Eye (tissue), 1 donor: Measurements from ENCODE around the gene CIB1.
A peak's percentile ranks its signal among the peaks of the same experiment; 100 is the strongest.

Experiments
- DNase-seq: peaks from one replicate; pipeline ENCODE4 v3.0.0-alpha.2; 2015

The CIB1 gene

DNA sequence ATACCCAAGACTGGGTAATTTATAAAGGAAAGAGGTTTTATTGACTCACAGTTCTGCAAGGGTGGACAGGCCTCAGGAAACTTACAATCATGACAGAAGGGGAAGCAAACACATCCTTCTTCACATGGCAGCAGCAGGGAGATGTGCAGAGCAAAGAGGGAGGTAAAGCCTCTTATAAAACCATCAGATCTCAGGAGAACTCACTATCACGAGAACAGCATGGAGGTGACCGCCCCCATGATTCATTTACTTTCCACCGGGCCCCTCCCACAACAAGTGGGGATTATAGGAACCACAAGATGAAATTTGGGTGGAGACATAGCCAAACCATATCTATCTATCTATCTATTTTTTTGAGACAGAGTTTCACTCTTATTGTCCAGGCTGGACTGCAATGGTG, 5.6 kb upstream of the CIB1 start:
- no peak for DNase-seq

DNA sequence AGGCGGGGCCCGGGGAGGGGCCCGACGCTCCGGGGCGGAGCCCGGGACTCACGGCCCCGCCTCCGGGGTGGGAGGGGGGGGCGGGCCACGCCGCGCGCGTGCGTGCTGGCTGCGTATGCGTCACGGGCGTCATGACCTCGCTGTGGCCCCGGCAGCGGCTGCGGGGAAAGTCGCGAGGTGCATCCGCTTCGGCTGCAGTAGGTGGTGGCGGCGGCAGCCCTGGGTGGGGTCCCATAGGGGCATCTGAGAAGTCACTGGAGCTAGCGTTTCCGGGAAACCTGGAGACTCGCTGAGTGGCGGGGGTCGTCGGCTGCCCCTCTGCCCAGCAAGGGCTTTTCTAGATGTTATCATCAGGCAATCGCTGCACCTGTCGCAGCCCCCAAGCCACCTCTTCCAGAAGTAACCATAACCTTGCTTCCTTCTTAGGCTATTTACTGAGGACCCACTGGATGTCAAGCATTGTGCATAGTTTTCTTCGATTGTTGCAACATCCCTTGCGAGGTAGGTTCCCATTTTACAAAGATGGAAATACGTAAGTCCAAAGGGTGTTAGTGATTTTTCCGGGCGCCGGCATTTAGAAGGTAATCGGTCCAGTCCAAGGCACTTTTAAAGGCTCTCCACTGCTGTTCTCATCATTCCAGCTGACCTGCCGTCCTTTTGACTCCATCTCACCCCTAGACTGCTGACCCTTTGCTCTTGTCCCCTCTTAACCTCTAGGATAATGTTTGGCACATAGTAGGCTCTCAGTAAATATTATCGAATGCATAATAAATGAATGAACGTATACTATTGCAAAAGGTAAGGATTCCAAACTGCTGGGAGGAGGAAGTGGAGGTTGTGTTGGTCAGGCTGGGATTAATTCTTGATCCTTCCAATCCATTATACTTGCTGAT, 601 bp upstream of the CIB1 start, which contains the start of gene GDPGP1:
GDPGP1 (plus strand) TSS at position 114 of the 893 bp plus-strand sequence. CDS start 6,700 bp downstream, outside the sequence.
- DNase-seq: peak; percentile 97

DNA sequence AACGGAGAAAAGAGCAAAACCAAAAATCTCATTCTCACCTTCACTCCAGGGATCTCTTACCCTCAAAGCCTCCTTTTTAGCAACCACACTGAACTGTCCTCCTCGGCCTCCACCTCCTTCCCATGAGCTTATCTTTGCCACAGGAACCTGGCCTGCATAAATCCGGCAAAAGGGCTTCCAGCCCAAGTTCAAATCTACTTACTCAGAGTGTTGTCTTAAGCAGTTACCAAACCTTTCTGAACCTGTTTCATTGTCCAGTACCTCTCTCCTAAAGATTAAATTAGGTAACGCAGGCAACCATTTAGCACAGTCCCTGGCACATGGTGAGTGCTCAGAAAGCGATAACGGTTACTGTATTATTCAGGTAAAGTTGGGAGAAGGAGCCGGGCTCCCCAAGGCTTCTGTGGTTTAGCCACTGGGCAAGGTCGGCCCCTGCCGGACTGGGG, 777 bp downstream of the CIB1 start:
- DNase-seq: no peak

DNA sequence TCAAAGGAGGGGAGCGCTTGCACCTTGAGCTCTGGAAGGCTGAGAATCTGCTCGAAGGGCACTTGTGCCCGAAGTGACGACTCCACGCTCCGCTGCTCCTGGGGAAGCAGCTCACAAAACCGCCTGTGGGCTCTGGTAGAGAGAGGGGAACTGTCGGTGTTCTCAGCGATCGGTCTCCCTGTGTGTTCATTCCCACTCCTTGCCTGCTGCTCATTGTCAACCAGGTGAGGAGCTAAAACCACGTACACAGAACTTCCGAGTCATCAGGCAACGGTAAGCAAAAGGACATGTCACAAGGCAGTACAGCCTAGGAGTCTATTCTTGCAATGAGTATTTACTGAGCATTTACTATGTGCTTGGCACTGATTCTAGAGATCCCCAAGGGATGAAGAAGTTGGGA, 1.5 kb downstream of the CIB1 start:
- DNase-seq: no peak

DNA sequence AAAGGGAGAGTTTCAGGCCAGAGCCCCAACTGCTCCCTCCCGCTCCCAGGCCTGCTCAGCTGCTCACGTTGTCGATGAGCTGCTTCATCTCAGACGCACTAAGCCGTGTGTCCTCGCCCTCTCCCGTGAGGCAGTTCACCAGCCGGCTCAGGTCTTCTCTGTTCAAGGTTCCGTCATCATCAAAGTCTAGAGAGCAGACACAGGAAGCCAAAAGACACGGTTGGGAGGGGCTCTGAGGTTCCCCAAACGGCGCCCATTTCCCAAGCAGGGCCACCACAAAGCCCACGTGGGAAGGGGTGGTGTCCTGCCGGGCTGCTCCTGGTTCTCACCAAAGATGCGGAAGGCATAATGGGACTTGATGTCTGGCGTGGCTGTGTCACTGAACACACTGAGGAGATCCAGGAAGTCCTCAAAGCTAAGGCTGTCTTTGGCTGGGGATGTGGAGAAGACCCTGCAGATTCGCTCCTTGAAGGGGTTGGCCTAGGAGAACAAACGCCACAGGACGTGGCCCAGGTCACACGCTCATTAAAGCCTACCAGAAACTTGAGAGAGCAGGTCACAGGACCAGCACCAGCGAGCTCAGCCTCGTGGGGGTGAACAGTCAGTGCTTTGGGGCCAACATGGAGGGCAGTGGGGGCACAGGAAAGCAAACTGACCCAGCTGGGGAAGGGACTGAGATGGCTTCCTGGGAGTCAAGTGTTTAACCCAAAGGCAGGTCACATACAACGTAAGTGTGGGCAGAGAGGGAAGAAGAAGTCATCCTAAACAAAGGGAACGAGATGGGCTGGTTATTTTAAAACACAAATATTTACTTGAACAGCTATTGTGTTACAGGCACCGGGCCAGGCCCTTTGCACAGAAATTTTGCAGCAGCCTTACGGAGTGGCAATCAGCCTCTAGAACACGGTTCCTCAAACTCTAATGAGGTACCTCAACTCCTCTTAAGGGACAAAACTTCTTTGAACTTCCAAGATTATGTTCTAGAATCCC, 2.4 kb downstream of the CIB1 start:
- no peak for DNase-seq

DNA sequence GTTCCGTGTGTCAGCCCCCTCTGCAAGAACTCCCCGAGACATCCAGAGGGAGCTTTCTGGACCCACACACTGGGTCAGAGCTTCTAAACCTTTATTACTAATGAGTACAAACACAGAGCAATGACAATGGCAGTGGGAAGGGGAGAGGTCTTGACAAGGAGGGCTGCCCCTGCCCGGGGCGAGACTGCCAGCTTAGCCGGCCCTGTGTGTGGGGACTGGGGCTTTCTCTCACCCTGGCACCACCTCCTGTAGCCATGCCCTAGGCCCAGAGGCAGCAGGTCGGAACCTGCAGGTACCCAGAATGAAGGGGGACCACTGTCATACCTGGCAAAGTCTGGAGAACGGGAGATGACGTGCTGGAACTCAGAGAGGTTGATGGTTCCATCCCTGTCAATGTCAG, 3.1 kb downstream of the CIB1 start:
- DNase-seq: no peak

DNA sequence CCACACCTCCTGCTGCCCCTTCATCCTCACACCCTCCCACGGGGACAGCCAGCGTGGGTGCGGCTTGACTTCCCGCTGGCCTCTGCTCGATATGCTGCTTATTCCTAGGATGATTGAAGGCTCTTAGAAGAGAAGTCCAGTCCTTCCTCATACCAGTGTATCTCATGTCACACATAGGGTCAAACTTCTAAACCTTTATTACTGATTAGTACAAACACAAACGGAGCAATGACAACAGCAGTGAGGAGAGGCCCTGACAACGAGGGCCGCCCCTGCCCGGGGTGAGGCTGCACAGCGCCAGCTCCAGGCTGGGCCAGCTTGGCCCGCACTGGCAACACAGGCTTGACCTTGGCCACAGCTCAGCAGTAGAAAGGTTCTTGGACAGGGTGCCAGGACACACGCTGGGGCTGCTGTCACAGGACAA, 3.7 kb downstream of the CIB1 start:
- DNase-seq: no peak

DNA sequence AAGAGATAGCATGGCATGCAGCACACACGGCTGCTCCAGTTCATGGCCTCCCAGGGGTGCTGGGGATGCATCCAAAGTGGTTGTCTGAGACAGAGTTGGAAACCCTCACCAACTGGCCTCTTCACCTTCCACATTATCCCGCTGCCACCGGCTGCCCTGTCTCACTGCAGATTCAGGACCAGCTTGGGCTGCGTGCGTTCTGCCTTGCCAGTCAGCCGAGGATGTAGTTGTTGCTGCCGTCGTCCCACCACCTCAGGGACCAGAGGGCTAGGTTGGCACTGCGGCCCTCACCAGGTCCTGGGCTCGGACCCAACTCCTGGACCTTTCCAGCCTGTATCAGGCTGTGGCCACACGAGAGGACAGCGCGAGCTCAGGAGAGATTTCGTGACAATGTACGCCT, 4.8 kb downstream of the CIB1 start:
- no peak for DNase-seq

DNA sequence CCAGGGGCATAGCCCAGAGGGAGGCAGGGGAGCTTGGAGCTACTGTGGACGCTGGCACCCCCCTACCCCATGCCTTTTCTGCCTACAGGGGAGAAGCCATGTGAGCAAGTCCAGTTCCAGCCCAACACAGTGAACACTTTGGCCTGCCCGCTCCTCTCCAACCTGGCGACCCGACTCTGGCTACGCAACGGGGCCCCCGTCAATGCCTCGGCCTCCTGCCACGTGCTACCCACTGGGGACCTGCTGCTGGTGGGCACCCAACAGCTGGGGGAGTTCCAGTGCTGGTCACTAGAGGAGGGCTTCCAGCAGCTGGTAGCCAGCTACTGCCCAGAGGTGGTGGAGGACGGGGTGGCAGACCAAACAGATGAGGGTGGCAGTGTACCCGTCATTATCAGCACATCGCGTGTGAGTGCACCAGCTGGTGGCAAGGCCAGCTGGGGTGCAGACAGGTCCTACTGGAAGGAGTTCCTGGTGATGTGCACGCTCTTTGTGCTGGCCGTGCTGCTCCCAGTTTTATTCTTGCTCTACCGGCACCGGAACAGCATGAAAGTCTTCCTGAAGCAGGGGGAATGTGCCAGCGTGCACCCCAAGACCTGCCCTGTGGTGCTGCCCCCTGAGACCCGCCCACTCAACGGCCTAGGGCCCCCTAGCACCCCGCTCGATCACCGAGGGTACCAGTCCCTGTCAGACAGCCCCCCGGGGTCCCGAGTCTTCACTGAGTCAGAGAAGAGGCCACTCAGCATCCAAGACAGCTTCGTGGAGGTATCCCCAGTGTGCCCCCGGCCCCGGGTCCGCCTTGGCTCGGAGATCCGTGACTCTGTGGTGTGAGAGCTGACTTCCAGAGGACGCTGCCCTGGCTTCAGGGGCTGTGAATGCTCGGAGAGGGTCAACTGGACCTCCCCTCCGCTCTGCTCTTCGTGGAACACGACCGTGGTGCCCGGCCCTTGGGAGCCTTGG, 5.6 kb downstream of the CIB1 start:
- DNase-seq: no peak

DNA sequence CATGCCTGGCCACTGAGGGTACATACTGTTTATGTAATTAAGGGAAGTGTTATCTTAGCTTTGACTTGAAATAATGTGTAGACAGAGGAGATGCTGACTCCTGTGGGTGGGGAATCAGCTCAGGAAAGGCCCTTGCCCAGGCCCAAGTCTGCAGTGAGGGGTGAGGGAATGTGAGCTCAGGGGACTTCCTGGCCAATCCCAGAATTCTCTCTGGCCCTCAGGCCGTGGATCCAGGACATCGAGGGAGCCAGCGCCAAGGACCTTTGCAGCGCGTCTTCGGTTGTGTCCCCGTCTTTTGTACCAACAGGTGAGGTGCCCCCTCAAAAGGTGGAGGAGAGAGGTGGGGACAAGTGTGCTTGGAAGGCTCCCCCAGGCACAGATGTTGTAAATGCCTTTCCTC, 6.4 kb downstream of the CIB1 start:
- DNase-seq: no peak

DNA sequence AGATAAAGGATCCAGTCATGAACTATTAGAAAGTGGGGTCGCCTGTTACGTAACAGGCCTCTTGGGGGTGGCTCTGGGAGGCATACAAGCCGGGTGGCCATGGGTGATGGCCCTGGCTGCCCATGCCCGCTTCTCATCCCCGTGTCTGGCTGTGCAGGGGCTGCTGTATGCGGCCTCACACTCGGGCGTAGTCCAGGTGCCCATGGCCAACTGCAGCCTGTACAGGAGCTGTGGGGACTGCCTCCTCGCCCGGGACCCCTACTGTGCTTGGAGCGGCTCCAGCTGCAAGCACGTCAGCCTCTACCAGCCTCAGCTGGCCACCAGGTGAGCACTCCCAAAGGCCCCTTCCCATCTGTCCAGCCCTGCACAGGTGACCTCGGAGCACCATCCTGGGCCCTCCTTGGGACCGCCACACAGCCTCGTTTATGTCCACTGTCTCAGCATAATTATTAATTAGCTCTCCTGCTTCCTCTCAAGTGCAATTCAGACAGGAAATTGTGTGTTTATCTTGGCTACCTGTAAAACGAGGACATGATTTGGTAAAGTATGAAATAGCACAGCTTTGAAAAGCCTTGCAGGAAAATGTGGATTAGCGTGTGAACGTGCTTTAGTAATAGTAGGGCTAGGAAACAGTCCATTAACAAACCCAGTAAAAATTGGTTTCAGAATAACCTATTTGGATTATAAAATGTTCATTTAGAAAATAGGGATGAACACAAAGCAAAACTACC, 8.1 kb downstream of the CIB1 start:
- DNase-seq: no peak

DNA sequence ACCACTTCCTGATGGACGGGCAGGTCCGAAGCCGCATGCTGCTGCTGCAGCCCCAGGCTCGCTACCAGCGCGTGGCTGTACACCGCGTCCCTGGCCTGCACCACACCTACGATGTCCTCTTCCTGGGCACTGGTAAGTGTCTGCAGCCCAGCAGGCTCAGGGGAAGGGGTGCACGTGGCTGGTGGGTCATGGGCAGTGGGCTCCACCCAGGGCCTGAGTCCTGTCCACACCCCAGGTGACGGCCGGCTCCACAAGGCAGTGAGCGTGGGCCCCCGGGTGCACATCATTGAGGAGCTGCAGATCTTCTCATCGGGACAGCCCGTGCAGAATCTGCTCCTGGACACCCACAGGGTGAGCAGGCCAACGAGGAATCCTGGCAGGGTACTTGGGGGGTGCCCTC, 8.7 kb downstream of the CIB1 start:
- no peak for DNase-seq

DNA sequence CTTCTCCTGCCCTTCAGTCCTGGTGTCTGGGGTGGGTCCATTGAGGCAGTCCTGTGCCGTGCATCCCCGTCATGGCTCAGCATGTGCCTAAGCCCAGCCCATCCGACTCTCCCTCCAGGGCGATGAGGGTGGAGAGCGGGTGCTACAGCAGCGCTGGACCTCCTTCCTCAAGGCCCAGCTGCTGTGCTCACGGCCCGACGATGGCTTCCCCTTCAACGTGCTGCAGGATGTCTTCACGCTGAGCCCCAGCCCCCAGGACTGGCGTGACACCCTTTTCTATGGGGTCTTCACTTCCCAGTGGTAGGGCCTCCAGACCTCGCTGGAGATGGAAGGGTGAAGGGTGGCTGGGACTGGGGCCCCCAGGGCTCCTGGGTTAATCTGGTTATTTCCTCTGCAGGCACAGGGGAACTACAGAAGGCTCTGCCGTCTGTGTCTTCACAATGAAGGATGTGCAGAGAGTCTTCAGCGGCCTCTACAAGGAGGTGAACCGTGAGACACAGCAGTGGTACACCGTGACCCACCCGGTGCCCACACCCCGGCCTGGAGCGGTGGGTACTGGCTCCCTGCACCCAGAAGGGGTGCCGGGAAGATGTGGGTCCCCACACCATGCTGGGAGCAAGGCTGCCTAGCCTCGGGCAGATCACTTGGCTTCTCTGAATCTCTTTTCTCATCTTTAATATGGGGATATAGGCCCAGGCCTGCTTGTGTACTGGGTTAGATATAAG, 10.1 kb downstream of the CIB1 start:
- DNase-seq: no peak

DNA sequence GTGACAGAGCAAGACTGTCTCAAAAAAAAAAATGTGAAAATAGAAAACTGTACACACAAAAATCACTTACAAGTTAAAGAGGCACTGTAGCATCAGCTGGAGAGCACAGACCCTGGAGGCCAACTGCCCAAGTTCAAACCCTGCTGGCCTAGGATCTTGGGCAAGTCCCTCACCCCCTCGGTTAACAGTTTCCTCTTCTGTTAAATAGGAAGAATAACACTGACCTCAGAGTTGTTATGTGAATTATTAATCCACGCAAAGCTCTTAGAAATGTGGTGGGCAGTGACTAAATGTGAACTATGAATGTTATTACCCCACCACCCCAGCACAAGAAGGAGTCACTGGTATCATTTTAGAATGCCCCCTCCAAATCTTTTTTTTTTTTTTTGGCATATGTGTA, 11.2 kb downstream of the CIB1 start:
- DNase-seq: no peak

DNA sequence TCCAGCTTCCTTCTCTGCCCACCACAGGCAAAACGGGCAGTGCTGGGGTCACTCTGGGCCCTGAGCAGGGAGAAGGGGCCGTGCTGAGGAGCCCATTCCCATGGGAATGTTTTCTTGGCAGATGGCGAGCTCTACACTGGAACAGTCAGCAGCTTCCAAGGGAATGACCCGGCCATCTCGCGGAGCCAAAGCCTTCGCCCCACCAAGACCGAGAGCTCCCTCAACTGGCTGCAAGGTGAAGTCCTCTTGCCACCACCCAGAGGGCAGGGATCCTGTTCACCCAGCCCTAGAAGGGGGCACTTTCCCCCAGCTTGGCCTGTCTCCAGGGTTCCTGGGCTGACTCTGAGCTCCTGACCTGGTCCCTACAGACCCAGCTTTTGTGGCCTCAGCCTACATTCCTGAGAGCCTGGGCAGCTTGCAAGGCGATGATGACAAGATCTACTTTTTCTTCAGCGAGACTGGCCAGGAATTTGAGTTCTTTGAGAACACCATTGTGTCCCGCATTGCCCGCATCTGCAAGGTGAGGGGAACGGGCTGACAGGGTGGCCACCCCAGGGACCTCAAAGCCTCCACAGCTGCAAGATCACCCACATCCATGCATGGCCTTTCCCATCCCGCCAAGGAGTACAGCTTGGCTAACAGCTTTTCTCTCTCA, 12.4 kb downstream of the CIB1 start:
- peak; percentile 73 for DNase-seq

DNA sequence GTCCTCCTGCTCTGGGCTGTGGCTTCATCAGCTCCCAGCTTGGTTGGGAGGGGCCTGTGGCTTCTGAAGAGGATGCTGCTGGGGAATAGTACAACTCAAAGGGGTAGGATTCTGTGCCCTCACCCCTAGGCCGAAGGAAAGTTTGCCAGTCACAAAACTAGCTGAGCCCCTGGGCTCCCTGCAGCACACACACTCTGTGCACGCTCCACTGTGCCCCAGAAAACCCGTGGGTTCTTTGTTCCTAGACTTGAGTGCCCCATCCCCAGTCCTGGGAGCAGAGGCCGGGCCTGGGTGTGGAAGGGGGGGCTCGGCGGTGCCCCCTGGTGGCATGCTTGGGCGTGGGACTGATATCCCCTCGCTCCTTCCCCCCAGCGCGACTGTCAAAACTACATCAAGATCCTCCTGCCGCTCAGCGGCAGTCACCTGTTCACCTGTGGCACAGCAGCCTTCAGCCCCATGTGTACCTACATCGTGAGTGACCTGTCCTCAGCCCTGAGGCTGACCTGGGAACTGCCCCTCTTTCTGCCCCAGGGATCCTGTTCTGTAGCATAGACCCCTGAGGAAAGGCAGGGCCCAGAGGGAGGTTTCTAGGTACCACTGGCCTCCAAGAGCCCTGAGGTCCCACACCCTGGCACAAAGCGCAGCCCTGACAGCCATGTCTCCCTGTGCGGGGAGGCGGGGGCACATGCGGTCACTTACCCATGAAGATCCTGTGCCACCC, 14.2 kb downstream of the CIB1 start:
- DNase-seq: peak; percentile 62

DNA sequence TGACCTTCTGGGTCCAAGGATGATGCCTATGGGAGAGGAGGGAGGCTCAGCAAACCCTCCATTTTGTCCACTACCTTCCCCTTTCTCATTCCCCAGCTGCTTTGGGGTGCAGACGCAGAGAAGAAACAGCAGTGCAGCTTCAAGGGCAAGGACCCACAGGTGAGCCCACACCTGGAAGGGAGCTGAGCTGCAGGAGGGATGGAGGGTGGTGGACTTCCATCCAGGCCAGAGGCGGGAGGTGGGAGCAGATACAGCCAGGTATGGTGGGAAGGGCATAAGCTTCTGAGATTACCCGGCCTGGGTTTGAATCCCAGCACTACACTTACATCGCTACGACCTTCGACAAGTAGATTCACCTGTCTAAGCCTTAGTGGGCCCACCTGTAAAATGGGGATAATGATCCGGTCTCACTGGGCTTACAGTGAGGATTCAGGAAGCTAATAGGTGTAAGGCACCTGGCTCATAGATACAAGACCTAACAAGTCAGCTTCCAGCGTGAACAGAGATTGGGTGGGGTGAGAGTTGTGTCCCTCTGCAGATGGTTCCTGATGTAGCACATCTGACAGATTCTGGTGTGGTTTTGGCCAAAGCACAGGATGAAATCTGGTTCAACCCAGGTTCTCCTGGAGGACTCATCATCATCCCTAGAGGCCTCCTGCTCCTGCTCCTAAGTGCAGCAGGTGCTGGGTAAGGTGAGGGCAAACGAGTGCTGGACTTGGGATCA, 15.9 kb downstream of the CIB1 start:
- DNase-seq: no peak

DNA sequence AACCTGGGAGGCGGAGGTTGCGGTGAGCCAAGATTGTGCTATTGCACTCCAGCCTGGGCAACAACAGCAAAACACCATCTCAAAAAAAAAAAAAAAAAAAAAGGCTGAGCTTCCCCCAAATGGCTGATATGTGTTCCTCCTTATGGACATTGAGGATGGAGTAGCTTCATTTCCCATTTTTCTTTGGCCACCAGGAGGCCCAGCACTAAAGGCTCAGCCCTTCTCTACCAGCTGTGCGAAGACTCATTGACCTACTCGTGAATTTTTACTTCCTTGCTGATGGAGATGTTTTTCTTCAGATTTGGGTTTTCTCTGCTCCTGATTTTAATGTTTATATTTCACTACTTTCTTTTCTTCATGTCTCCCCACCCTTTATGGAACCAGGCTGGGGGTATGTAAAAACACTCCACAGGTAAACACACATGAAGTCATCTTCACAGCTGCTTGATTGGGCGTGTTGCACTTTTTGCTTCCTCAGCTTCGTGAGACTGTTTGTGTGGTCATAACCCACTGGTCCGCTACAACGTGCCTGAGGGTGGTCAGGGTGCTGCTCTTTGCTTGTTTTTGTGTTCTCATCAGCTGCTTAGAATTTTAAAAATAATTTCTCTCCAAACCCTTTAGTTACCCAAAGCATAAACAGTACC, 19.1 kb downstream of the CIB1 start:
- DNase-seq: no peak
